Activated gamma-delta T cell treated with Interleukin-2 at 50 U/mL for 16 hours (primary cell): Measurements from ENCODE around the gene MRPL2.
"Not testable (repeated sequence)": the region's sequence is repeated elsewhere in the genome, so short reads cannot be mapped to it uniquely, and the experiment has no call there.

Experiments used
- DNase-seq: peaks from one replicate; pipeline ENCODE4 v3.0.0-alpha.2; 2020

MRPL2 gene

GRCh38 chr6:43052225-43052841 is 6.9 kb downstream of the MRPL2 start:
- no peak for DNase-seq

DNA sequence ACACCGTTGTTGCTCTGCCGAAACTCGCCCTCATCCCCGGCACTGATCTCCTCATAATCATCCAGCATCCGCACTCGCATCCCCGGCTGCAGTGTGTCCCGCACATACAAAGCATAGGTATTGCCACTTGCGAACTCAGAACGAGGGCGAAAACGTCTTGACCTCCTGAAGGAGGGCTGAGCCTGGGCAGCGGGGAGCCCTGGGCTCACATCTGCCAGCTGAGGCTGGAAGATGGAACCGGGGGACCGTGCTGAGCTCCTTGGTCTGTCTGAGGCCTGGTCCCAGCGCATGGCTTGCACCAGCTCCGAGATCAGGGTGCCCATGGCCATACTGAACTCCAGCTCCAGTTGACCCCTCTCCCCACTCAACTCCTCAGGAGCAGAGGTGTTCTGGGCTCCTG is 8.3 kb downstream of the MRPL2 start:
- DNase-seq = no peak

DNA sequence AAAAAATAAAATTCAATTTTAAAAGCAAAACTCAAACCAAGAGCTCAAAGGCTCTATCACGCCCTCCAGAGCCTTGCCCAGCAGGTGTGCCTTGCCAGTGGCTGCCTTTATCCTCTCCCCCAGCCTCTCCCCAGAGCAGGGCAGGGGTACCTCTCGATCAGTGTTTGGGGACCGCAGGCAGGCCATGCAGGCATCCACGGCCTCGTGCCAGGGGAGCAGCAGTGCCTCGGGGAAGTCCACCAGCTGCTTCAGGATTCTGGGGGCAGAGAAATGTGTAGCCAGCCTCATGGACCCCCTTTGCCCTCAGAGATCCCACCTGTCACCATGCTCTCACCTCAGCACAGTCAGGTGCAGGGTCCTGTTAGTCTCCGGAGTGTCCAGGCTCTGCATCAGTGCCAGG is 11.2 kb downstream of the MRPL2 start:
- no peak for DNase-seq

- DNase-seq = no peak
These were observed 13.8 kb downstream of the MRPL2 start for GRCh38 chr6:43045371-43045930.

DNA sequence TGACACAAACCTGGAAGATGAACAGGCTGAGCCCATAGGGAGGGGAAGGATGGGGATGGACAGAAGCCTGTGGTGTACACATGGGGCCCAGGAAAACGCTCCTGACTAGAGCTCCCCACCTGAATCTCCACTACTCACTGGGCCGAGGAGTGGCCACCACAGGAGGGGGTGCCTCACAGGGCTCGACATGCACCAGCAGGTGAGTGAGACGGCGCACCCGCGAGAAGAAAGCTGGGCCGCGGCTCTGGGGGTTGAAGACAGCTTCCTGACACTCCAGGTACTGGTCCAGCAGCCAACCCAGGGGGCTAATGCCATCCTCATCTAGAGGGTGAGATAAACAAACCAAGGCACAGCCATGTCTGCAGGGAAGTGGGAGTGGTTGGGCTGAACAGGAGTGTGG is 15.9 kb downstream of the MRPL2 start:
- DNase-seq = no peak

DNA sequence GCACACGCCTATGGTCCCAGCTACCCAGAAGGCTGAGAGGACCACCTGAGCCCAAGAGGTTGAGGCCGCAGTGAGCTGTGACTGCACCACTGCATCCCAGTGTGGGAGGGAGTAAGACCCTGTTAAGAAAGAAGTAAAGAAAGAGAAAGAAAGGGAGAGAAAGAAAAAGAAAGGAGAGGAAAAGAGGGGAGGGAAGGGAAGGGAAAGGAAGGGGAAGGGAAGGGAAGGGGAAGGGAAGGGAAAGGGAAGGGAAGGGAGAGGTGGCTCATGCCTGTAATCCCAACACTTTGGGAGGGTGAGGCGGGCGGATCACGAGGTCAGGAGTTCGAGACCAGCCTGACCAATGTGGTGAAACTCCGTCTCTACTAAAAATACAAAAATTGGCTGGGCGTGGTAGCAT is 17.8 kb downstream of the MRPL2 start:
- DNase-seq = not testable (repeated sequence)

DNA sequence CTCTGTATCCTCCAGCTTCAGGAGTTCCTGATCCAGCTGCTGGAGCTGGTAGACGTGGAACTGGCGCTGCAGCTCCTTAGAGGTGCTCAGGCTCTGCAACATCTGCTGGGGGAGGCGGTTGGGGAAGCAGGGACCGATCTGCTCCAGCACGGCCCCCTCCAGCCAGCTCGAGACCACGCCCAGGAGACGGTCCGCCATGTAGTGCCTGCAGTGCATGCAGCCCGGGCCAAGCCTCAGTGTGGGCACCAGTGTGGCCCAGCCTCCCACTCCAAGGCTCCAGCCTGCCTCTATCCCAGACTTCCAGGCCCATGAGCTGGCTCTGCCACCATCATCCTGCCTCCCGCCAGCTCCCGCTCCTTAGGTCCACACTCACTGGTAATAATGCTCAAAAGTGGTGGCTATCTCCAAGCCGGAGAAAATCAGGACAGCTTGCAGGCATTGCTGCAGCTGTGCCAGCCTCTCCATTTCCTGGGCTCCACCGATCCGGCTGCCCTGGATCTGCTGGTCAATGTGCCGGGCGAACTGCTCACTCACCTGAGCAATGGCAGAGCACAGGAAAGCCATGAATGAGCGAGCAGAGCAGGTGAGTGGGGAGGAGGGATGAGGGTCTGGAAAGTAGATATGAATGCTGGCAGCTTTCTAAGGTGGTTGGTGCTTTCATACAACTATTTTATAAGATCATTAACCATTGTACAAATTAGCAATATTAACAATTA is 18.5 kb downstream of the MRPL2 start:
- DNase-seq = no peak

DNA sequence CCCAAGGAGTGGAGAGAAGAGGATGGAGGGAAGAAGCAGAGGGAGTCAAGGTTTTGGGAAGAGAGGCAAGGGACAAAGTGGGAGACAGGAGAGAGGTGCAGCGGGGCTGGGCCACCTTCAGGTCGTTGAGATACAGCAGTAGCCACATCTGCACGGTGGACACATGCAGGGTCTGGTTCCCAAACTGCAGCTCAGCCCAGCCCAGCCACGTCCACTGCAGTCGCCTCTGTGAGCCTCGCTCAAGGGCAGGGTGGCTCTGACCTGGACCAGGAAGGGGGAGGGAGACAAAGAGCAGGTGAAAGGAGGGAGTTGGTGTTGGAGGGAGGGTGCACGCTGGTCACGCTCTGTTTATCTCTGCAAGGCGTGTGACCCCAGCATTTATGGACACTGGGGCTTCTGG is 20.5 kb downstream of the MRPL2 start:
- no peak for DNase-seq

- DNase-seq = no peak
These were observed 21.5 kb downstream of the MRPL2 start for GRCh38 chr6:43037706-43038105.

- DNase-seq = no peak
These were observed 22.0 kb downstream of the MRPL2 start for GRCh38 chr6:43037197-43037596.

GRCh38 chr6:43036712-43037111 is 22.5 kb downstream of the MRPL2 start:
- DNase-seq = no peak

- DNase-seq = no peak
These were observed 23.6 kb downstream of the MRPL2 start for GRCh38 chr6:43035495-43036194.

GRCh38 chr6:43034190-43034525 is 25.1 kb downstream of the MRPL2 start:
- DNase-seq = no peak

GRCh38 chr6:43033496-43034189 is 25.6 kb downstream of the MRPL2 start:
- no peak for DNase-seq

DNA sequence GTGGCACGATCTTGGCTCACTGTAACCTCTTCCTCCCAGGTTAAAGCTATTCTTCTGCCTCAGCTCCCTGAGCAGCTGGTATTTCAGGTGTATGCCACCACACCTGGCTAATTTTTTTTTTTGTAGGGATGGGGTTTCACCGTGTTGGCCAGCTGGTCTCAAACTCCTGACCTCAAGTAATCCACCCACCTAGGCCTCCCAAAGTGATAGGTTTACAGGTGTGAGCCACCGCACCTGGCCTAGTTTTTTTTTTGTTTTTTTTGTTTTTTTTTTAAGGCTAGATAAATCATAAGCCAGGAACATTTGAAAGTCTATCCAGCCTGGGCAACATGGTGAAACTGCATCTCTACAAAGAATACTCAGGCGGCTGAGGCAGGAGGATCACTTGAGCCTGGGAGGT is 26.9 kb downstream of the MRPL2 start:
- DNase-seq = no peak

- no peak for DNase-seq
These were observed 30.1 kb downstream of the MRPL2 start for GRCh38 chr6:43029120-43029519.

- no peak for DNase-seq
These were observed 32.9 kb downstream of the MRPL2 start for GRCh38 chr6:43026365-43026764.

DNA sequence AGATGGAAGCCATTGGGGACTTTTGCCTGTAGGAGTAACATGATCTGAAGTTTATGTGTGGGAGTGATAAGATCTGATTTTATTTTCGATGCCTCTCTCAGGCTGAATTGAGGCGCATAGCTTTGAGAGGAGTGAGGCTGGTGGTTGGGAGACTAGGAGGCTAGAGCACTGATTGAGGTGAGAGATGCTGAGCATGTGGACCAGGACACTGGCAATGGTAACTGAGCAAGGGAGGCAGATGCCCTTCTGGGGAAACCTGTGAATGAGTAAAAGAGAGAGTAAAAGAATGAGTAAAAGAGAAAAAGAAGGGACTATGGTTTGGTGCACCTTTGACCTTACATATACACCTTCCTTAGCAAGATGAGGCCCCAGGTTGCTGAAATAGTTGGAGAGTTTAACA is 34.8 kb downstream of the MRPL2 start:
- no peak for DNase-seq

- peak; percentile 54 for DNase-seq
These were observed 37.8 kb downstream of the MRPL2 start, which contains the start of gene RRP36 for GRCh38 chr6:43021270-43022047. TSS of gene RRP36 (plus strand) at chr6:43021623. CDS start at chr6:43021655, 32 bp downstream.

- no peak for DNase-seq
These were observed 38.4 kb downstream of the MRPL2 start for GRCh38 chr6:43020847-43021246.

DNA sequence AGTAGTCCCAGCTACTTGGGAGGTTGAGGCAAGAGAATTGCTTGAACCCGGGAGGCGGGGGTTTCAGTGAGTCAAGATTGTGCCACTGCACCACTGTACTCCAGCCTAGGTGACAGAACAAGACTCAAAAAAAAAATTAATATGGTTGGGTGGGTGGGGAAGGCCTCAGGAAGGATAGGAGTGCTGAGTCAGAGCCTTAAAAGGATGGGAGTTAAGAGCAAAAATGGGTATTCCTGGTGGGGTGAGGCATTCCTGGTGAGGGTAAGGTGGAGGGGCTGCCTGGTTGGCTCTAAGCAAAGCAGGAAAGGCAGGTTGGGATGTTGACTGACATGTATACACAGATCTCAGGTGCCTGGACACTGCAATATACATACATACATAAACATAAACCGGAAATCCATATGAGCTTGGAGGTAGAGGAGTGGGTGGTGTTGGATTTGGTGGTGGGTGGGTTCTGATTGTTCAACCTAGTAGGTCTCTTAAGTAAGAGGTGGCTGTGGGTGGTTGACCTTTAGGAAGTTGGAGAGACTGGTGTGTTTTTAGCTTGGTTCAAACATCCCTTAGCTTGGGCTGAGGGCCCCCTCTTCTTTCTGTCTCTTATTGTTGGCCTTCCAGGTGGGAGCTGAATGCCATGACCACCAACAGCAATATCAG is 39.1 kb downstream of the MRPL2 start:
- DNase-seq = no peak

- no peak for DNase-seq
These were observed 40.1 kb downstream of the MRPL2 start for GRCh38 chr6:43019152-43019551.
